HepG2 (cell line): Measurements from ENCODE around the gene PTPN2.

Experiments
- AHDC1 ChIP-seq: sonication (generic); formaldehyde crosslinking; IDR thresholded peaks from 2 replicates; pipeline ENCODE4 v1.5.1; 2020; ENCODE audit warnings: mild to moderate bottlenecking, missing genetic modification reagents, borderline replicate concordance
- BRCA1 ChIP-seq: sonication (generic); formaldehyde crosslinking; IDR thresholded peaks from 2 replicates; pipeline ENCODE4 v1.4.0; 2020; ENCODE audit warnings: missing genetic modification reagents
- CTCF ChIP-seq: sonication (generic); formaldehyde crosslinking; IDR thresholded peaks from 2 replicates; pipeline ENCODE4 v1.5.0; 2020; ENCODE audit warnings: mild to moderate bottlenecking, missing genetic modification reagents, moderate library complexity
- EP300 ChIP-seq, 3 experiments: sonication (generic) in 1 of 3; formaldehyde crosslinking in 1 of 3; IDR thresholded peaks; 2 replicates each; pipeline versions ENCODE4 v1.5.1 to v1.6.1; 2011 to 2020; ENCODE audit warnings: low read depth in 2 of 3, low read length in 2 of 3, borderline replicate concordance in 1 of 3, improper control_type of control experiment in 1 of 3, mild to moderate bottlenecking in 1 of 3, missing genetic modification reagents in 1 of 3, moderate library complexity in 1 of 3
- HCFC1 ChIP-seq: fragments of 150-350 bp; IDR thresholded peaks from 2 replicates; pipeline ENCODE4 v1.6.1; 2014; ENCODE audit warnings: low read depth, low read length
- HNRNPK ChIP-seq: fragments of 200-400 bp; formaldehyde crosslinking; IDR thresholded peaks from 2 replicates; pipeline ENCODE4 v1.6.1; 2018; ENCODE audit warnings: low read length, low read depth, moderate library complexity, mild to moderate bottlenecking; ENCODE audit not compliant: poor library complexity, severe bottlenecking
- PHF8 ChIP-seq: sonication (generic); formaldehyde crosslinking; IDR thresholded peaks from 2 replicates; pipeline ENCODE4 v1.5.0; 2020; ENCODE audit warnings: missing genetic modification reagents
- POLR2AphosphoS2 ChIP-seq: IDR thresholded peaks from 2 replicates; pipeline ENCODE4 v1.6.1; 2011; ENCODE audit warnings: low read depth, low read length, improper control_type of control experiment
- SAP130 ChIP-seq: IDR thresholded peaks from 2 replicates; pipeline ENCODE4 v1.6.1; 2016; ENCODE audit warnings: low read depth
- TCF12 ChIP-seq, 2 experiments: fragments of 450-650 bp in 1 of 2; sonication (generic) in 1 of 2; formaldehyde crosslinking in 1 of 2; IDR thresholded peaks; 2 replicates each; pipeline versions ENCODE4 v1.6.1 to v1.8.0; 2017 to 2022; ENCODE audit warnings: antibody characterized with exemption in 1 of 2, mild to moderate bottlenecking in 1 of 2, missing genetic modification reagents in 1 of 2, moderate library complexity in 1 of 2
- USF2 ChIP-seq, 2 experiments: sonication (generic) in 1 of 2; formaldehyde crosslinking in 1 of 2; IDR thresholded peaks; 2 replicates each; pipeline versions ENCODE4 v1.5.1 to v1.6.1; 2011 to 2020; ENCODE audit warnings: borderline replicate concordance in 1 of 2, low read depth in 1 of 2, low read length in 1 of 2, mild to moderate bottlenecking in 1 of 2, missing genetic modification reagents in 1 of 2, moderate library complexity in 1 of 2
- ZNF18 ChIP-seq: sonication (generic); formaldehyde crosslinking; IDR thresholded peaks from 2 replicates; pipeline ENCODE4 v1.8.0; 2022; ENCODE audit warnings: mild to moderate bottlenecking, missing genetic modification reagents; ENCODE audit not compliant: insufficient replicate concordance
- ZNF644 ChIP-seq: IDR thresholded peaks from 2 replicates; pipeline ENCODE4 v1.6.1; 2016; ENCODE audit warnings: low read depth
- ZNF687 ChIP-seq: sonication (generic); formaldehyde crosslinking; IDR thresholded peaks from 2 replicates; pipeline ENCODE4 v1.5.1; 2020; ENCODE audit warnings: mild to moderate bottlenecking, missing genetic modification reagents, moderate library complexity

GRCh38 chr18:12867441-12868123 is 16.5 kb downstream of the PTPN2 start:
- TF ChIP-seq ZNF687 (CRISPR knock-in tag) (no peak), CTCF (CRISPR knock-in tag) (no peak), PHF8 (no peak), POLR2AphosphoS2 (no peak), HNRNPK (no peak), USF2 (IDR thresholded peaks at IDR 0.05; ENCODE audit: low read depth, low read length) (no peak), USF2 (CRISPR knock-in tag; IDR thresholded peaks at IDR 0.05; ENCODE audit: borderline replicate concordance) (no peak), BRCA1 (no peak), SAP130 (CRISPR knock-in tag) (no peak), TCF12 (IDR thresholded peaks at IDR 0.05) (no peak), TCF12 (CRISPR knock-in tag; IDR thresholded peaks at IDR 0.05) (no peak), ZNF644 (no peak), AHDC1 (CRISPR knock-in tag) (no peak), HCFC1 (no peak), ZNF18 (no peak), EP300 (IDR thresholded peaks at IDR 0.05; ENCODE audit: low read depth in 2 of 2, low read length in 2 of 2) (no peak), EP300 (CRISPR knock-in tag; IDR thresholded peaks at IDR 0.05; ENCODE audit: borderline replicate concordance) (no peak)
